ENCODE results near the gene ASAP2.

Gene ASAP2

GRCh38 chr2:9232886-9233285 lies 26.3 kb downstream of the ASAP2 start:
- DNase-seq = no peak

GRCh38 chr2:9234680-9235146 lies 28.1 kb downstream of the ASAP2 start:
- peak; percentile 47 for DNase-seq

GRCh38 chr2:9235147-9236044 lies 28.8 kb downstream of the ASAP2 start:
- DNase-seq = no peak

DNA sequence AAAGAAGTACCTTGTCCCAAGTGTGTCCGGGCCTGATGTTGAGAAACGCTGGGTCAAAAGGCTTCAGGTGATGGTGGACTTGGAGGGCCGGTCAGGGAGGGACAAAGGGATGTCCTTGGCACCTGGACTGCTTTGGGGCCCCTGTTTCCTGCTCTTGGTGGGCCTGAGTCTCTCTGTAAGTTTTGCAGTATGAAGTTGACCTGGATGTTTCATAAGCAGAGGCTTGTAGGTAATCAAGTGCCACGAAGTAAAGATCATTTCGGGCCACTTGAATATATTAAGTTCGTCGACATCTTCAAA lies 29.4 kb downstream of the ASAP2 start:
- DNase-seq = no peak

DNA sequence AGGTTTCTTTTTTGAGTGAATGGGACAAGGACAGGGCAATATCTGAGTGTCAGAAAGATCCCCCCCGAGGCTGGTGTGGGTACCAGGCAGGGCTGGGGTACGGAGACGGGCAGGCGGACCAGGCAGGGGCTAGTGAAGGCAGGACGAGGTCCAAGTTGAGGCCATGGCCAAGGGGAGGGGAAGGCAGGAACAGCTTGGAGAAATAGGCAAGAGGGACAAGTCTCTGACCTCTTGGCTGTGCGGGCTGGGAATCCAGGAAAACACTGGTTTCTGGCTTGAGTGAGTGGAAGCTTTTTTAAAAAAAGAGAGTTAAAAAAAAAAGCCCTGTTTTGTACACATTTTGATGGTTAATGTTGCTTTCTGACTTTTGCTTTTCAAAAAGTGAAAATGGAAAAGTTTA lies 30.3 kb downstream of the ASAP2 start:
- no peak for DNase-seq

DNA sequence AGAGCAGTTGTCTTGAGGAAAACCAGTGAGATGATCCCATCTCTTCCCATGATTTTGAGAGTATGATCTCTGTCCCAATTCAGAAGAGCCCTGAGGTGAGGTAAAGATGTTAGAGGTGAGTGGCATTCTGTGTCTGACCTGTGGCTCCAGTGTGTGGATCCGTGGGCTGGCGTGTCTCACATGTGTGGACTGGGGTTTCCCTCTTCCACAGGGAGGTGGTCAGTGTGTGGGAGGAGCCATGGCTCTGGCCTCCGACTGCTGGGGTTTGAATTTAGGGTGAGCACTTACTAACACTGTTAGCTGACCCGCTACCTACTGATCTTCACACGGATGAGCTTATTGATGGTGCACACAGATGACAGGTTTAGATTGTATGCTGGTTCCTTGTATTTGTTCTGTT lies 31.2 kb downstream of the ASAP2 start:
- DNase-seq = no peak

GRCh38 chr2:9238591-9239326 lies 32.1 kb downstream of the ASAP2 start:
- DNase-seq = no peak

GRCh38 chr2:9239616-9240015 lies 33.0 kb downstream of the ASAP2 start:
- DNase-seq = no peak

GRCh38 chr2:9240745-9241144 lies 34.1 kb downstream of the ASAP2 start:
- no peak for DNase-seq

DNA sequence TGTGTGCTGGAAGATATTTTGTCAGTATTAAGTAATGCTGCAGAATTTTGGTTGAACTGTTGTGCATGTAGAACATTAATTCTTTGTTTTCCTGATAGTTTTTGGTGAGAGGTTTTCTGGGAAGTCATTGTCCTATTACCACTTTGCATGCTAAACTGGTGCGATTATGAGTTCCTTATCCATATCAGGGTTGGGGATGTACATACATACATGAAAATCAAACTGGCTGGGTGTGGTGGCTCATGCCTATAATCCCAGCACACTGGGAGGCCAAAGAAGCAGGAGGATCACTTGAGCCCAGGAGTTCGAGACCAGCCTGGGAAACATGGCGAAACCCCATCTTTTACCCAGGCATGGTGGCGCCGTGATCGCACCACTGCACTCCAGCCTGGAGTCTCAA lies 34.6 kb downstream of the ASAP2 start:
- no peak for DNase-seq

DNA sequence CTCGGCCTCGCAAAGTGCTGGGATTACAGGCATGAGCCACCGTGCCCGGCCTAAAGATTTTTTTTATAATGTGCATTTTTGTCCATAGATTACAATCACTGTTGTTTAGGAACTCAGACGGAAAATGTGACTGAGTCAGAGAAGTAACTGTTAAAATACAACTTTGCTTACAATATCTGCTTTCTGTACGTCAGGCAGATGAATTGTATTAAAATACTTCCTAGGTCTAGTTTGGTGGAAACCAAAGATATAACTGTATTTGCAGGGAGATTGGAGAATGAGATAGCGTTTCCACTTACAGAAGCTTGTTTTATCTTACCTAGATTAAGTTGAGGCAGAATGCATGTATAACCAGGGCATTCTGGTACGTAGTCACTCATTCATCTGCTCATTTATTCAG lies 36.7 kb downstream of the ASAP2 start:
- DNase-seq = no peak

DNA sequence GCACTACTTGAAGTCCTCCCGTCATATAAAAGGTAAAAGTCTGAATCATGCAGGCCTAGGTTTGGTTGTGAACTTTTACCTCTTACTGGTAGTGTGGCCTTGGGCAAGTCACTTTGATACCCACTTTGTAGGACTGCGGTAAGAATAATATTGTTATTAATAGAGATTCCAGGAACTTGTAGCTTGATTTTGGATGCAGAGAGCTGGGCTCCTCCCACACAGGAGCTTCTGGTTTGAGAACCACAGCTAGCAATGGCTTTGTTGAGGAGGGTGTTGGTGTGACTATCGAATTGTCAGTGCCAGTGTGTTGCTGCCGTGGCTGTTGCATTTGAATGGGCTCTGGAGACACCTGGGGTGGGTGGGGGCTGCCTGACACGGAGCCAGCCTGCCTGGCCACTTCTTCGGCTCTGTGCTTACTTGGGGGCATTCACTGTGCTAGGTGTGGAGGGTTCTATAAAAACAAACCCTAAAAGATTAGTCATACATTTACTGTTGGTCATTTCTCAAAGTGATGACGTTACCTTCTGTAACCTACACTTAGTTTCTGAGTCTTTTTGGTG lies 38.5 kb downstream of the ASAP2 start:
- no peak for DNase-seq

DNA sequence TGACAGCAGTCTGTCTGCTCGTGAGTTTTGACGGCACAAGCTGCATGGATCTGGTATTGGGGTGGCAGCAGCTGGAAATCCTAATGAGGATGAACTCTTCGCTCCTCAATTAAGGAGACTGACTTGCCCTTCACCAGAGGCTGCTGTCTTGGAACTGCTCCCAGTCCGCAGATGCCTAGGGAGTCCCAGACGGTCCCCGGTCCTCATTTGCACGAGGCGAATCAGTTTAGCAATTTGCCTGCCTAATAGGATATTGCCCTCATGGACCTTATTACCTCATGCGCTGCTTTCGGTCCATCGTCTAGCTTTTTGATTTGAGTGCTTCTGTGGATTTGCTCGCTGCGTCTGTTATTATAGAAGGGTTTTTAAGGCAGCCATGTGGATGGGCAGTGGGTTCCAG lies 40.6 kb downstream of the ASAP2 start:
- DNase-seq = no peak

- no peak for DNase-seq
Observed at GRCh38 chr2:9247786-9248185, 41.2 kb downstream of the ASAP2 start.

- DNase-seq = no peak
Observed at GRCh38 chr2:9248363-9248762, 41.8 kb downstream of the ASAP2 start.

GRCh38 chr2:9249020-9249800 lies 42.6 kb downstream of the ASAP2 start:
- DNase-seq = no peak

- DNase-seq = no peak
Observed at GRCh38 chr2:9250091-9250490, 43.5 kb downstream of the ASAP2 start.

GRCh38 chr2:9250498-9251153 lies 44.0 kb downstream of the ASAP2 start:
- DNase-seq = no peak

DNA sequence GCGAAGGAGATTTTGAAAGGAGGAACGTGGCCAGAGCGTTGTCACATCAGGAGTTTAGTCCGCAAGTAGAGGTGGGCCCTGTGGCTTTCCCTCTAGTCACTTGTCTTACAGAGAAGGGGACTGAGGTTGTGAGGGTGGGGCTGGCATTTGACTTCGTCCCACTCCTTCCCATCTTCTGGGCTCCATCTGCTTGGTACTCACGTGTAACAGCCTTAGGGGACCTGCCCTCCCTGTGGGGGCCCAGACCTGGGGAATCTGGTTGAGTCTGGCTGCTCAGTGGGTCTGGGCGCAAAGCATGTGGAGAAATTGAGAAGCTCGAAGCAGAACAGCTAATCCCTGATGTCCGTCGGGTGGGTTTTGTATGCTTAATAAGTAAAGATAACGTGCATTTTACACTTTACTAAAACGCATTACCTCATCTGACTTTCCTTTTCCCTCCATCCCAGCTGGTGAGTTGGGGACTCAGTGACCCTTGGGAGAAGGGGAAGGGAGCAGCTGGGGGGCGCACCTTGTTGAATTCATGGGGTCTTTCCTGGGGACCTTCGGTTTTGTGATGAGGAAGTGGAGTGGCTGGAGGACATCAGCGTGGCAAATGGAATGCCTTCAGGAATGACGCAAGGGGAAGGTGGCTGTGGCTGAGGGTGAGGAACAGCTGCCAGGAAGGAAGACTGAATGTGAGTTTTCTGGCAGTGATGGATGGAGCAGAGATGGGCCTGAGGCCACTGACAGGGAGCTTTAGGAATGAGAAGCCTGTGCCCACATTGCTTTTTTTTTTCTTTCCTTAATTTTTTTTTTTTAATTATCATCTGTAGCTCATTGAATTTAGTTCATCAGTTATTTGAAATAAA lies 44.8 kb downstream of the ASAP2 start:
- peak; percentile 58 for DNase-seq

GRCh38 chr2:9252002-9252357 lies 45.4 kb downstream of the ASAP2 start:
- DNase-seq = no peak

- DNase-seq = no peak
Observed at GRCh38 chr2:9255416-9255815, 48.8 kb downstream of the ASAP2 start.

- no peak for DNase-seq
Observed at GRCh38 chr2:9256147-9256546, 49.5 kb downstream of the ASAP2 start.
